ENCODE data around the gene PDLIM4.

- TF ChIP-seq CTCF (IDR thresholded peaks at IDR 0.05), result no peak
- TF ChIP-seq POLR2A (IDR thresholded peaks at IDR 0.05), result no peak
Measured at GRCh38 chr5:132233811-132234683, 23.4 kb upstream of the PDLIM4 start.
